Measurements from ENCODE around the gene PON2.
"Not testable (repeated sequence)": the region's sequence is repeated elsewhere in the genome, so short reads cannot be mapped to it uniquely, and the experiment has no call there.

The PON2 gene

GRCh38 chr7:95405208-95405607 lies 29.6 kb downstream of the PON2 start:
- no peak for DNase-seq (ENCODE audit: low read depth in 2 of 2)

GRCh38 chr7:95404316-95404865 lies 30.4 kb downstream of the PON2 start:
- DNase-seq (ENCODE audit: low read depth in 2 of 2), result no peak

- DNase-seq (ENCODE audit: low read depth in 2 of 2), result no peak
Measured at GRCh38 chr7:95398155-95398940, 36.5 kb downstream of the PON2 start.

- DNase-seq (ENCODE audit: low read depth in 2 of 2), result no peak
Measured at GRCh38 chr7:95397381-95397780, 37.4 kb downstream of the PON2 start.

GRCh38 chr7:95396136-95397032 lies 38.4 kb downstream of the PON2 start, which contains the start of gene PON3:
Gene PON3, minus strand, starts transcription at chr7:95396375. Its CDS starts 25 bp downstream, at chr7:95396350.
- DNase-seq (ENCODE audit: low read depth in 2 of 2), result peak in 1 of 2 donors; percentile 3

- no peak for DNase-seq (ENCODE audit: low read depth in 2 of 2)
Measured at GRCh38 chr7:95395755-95396135, 39.1 kb downstream of the PON2 start.

- no peak for DNase-seq (ENCODE audit: low read depth in 2 of 2)
Measured at GRCh38 chr7:95394370-95394769, 40.5 kb downstream of the PON2 start.

- no peak for DNase-seq (ENCODE audit: low read depth in 2 of 2)
Measured at GRCh38 chr7:95391761-95392160, 43.1 kb downstream of the PON2 start.

- no peak for DNase-seq (ENCODE audit: low read depth in 2 of 2)
Measured at GRCh38 chr7:95389516-95389915, 45.3 kb downstream of the PON2 start.

GRCh38 chr7:95379457-95379856 lies 55.4 kb downstream of the PON2 start:
- not testable (repeated sequence) for DNase-seq (ENCODE audit: low read depth in 2 of 2)

GRCh38 chr7:95376632-95377400 lies 58.0 kb downstream of the PON2 start:
- DNase-seq (ENCODE audit: low read depth in 2 of 2), result no peak

GRCh38 chr7:95375591-95376257 lies 59.1 kb downstream of the PON2 start:
- DNase-seq (ENCODE audit: low read depth in 2 of 2), result no peak

- DNase-seq (ENCODE audit: low read depth in 2 of 2), result no peak
Measured at GRCh38 chr7:95373323-95373722, 61.5 kb downstream of the PON2 start.

- DNase-seq (ENCODE audit: low read depth in 2 of 2), result no peak
Measured at GRCh38 chr7:95368235-95368634, 66.6 kb downstream of the PON2 start.

- DNase-seq (ENCODE audit: low read depth in 2 of 2), result no peak
Measured at GRCh38 chr7:95367606-95368005, 67.2 kb downstream of the PON2 start.

GRCh38 chr7:95365151-95365550 lies 69.7 kb downstream of the PON2 start:
- DNase-seq (ENCODE audit: low read depth in 2 of 2), result no peak

- no peak for DNase-seq (ENCODE audit: low read depth in 2 of 2)
Measured at GRCh38 chr7:95357623-95358022, 77.2 kb downstream of the PON2 start.
